Osteoblast (primary cell): ENCODE data around the gene CGREF1. TPM values are rescaled to one million over a fixed set of nuclear protein-coding genes. Genes with fewer than 3 reads are reported as not detected.

Experiments
- DNase-seq: peaks from one replicate; pipeline ENCODE4 v3.0.0; 2011; ENCODE audit warnings: low spot score, mixed read lengths; ENCODE audit not compliant: insufficient read length; ENCODE audit errors: missing footprints
- H2AFZ ChIP-seq: 2 replicates; pipeline ENCODE4 v1.6.0; 2011; ENCODE audit warnings: mild to moderate bottlenecking, low read length
- H3K27ac ChIP-seq: 2 replicates; pipeline ENCODE4 v1.5.1; 2011; ENCODE audit warnings: mild to moderate bottlenecking, low read depth, low read length, moderate library complexity
- H3K27me3 ChIP-seq: 2 replicates; pipeline ENCODE4 v1.6.0; 2012; ENCODE audit warnings: mild to moderate bottlenecking, control low read depth, inconsistent platforms, low read length, moderate library complexity; ENCODE audit not compliant: insufficient read depth
- H3K36me3 ChIP-seq: 2 replicates; pipeline ENCODE4 v1.5.1; 2011; ENCODE audit warnings: mild to moderate bottlenecking, low read length, control low read depth, moderate library complexity; ENCODE audit not compliant: insufficient read depth
- H3K4me1 ChIP-seq: 2 replicates; pipeline ENCODE4 v1.5.1; 2011; ENCODE audit warnings: mild to moderate bottlenecking, low read length, control low read depth, moderate library complexity; ENCODE audit not compliant: insufficient read depth
- H3K4me2 ChIP-seq: 2 replicates; pipeline ENCODE4 v1.6.0; 2011; ENCODE audit warnings: mild to moderate bottlenecking, low read length; ENCODE audit not compliant: insufficient read depth
- H3K4me3 ChIP-seq: fragments of 200-600 bp; sonication (generic); 3 replicates; pipeline ENCODE4 v1.5.1; 2012; ENCODE audit warnings: mild to moderate bottlenecking, low read length, inconsistent platforms; ENCODE audit not compliant: insufficient read depth
- H3K79me2 ChIP-seq: 2 replicates; pipeline ENCODE4 v1.6.0; 2012; ENCODE audit warnings: mild to moderate bottlenecking, low read length, control low read depth, inconsistent platforms; ENCODE audit not compliant: insufficient read depth
- H3K9me3 ChIP-seq: 2 replicates; pipeline ENCODE4 v1.5.1; 2011; ENCODE audit warnings: low read depth, low read length, control low read depth
- H4K20me1 ChIP-seq: 2 replicates; pipeline ENCODE4 v1.6.0; 2012; ENCODE audit warnings: mild to moderate bottlenecking, low read length, control low read depth; ENCODE audit not compliant: insufficient read depth
- total RNA-seq: library from RNA; depleted of rRNA; stranded (reverse); fragments of >200 nt; gene quantifications from 2 replicates; pipeline ENCODE4 v1.2.3, GENCODE V29; 2012
- TF ChIP-seq, protein P1 (sequence below): IDR thresholded peaks from 2 replicates; pipeline ENCODE4 v1.5.1; 2011; ENCODE audit warnings: mild to moderate bottlenecking, low read depth, low read length, moderate library complexity; ENCODE audit errors: extremely low read depth

The CGREF1 gene
- total RNA-seq, 1 donor: 14.5 TPM

DNA sequence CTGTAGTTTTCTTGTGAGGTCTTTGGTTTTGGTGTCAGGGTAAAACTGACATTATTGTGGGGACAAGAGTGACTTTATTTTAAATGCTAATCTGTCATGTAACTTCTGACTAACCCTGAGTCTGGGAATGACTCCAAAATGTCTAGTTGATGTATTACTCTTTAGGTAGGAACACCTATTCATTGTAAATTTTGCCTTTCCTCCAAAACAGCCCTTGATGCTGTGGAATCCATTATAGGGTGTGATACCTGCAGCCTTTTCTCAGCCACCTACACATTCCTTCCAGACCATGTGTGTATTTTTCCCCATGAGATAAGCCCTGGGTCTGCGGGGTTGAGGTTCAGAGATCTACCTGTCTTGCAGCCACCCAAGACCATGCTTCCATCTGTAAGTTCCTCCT is 24.4 kb upstream of the CGREF1 start:
- H3K36me3 ChIP-seq: no peaks in the 10 kb centered on the region
- H2AFZ ChIP-seq: no peak overlapping the region
- no peak overlapping the region for H3K4me3 ChIP-seq
- H3K4me1 ChIP-seq: no peaks in the 10 kb centered on the region
- no peaks in the 10 kb centered on the region for H4K20me1 ChIP-seq
- no peaks in the 10 kb centered on the region for H3K9me3 ChIP-seq
- TF ChIP-seq, protein P1, sequence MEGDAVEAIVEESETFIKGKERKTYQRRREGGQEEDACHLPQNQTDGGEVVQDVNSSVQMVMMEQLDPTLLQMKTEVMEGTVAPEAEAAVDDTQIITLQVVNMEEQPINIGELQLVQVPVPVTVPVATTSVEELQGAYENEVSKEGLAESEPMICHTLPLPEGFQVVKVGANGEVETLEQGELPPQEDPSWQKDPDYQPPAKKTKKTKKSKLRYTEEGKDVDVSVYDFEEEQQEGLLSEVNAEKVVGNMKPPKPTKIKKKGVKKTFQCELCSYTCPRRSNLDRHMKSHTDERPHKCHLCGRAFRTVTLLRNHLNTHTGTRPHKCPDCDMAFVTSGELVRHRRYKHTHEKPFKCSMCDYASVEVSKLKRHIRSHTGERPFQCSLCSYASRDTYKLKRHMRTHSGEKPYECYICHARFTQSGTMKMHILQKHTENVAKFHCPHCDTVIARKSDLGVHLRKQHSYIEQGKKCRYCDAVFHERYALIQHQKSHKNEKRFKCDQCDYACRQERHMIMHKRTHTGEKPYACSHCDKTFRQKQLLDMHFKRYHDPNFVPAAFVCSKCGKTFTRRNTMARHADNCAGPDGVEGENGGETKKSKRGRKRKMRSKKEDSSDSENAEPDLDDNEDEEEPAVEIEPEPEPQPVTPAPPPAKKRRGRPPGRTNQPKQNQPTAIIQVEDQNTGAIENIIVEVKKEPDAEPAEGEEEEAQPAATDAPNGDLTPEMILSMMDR: no peak
- no peaks in the 10 kb centered on the region for H3K79me2 ChIP-seq
- H3K27me3 ChIP-seq: peaks cover 18% of the 10 kb centered on the region
- H3K4me2 ChIP-seq: no peak overlapping the region
- no peak for DNase-seq
- H3K27ac ChIP-seq: no peak overlapping the region

DNA sequence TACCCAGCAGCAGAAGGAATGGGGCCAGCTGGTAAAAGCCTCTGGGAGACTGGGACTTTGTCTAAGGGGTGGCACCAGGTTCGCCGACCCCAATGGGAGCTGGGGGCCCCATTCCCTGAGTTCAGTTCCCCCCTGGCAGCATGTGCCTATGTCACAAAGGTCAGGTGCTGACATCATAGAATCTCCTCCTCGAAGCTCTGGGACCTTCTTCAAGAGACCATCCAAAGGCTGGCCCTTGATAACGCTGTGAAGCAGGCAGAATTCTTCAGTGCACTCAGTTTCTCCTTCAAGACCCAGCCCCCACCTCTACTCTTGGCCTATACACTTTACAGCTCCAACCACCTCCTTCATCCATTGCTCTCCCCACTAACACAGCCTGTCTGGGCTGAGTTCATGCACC is 20.4 kb upstream of the CGREF1 start, which contains the start of gene PRR30:
Gene PRR30, minus strand, starts transcription at position 101 of the 400 bp plus-strand sequence. CDS start 1,081 bp downstream, outside the sequence.
- peaks cover 18% of the 10 kb centered on the region for H3K27me3 ChIP-seq
- TF ChIP-seq, protein P1: no peak

DNA sequence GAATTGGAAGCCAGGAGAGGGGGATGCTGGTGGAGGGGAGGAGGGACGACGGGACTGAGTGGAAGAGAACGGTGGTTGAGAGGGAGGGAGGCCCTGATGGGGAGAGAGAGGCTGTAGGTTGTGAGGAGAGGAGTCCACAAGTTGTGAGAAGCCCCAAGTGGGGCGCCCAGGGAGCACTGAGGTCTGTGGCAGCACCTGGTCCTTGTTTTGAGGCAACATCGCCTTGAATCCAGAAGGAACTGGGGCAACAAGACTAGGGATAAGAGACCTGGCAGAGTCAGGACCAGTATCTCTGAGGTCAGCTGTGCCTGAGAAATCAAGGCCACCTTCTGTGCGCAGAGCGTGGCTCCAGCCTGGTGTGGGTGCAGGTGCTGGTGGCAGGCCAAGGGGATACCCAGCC is 19.2 kb upstream of the CGREF1 start:
- Histone ChIP-seq H3K4me1 (peaks cover 7% of the 10 kb centered on the region), H3K4me2 (no peak overlapping the region), H3K36me3 (no peaks in the 10 kb centered on the region), H3K27me3 (peaks cover 11% of the 10 kb centered on the region), H3K27ac (no peak overlapping the region), H3K79me2 (peaks cover 13% of the 10 kb centered on the region), H3K4me3 (no peak overlapping the region), H3K9me3 (no peaks in the 10 kb centered on the region), H2AFZ (no peak overlapping the region), H4K20me1 (peaks cover 7% of the 10 kb centered on the region)
- TF ChIP-seq, protein P1: no peak
- DNase-seq: no peak

More for the DNA sequence above, 20.4 kb upstream of the CGREF1 start, which contains the start of gene PRR30:
- DNase-seq: no peak
- Histone ChIP-seq H3K9me3 (no peaks in the 10 kb centered on the region), H3K36me3 (no peaks in the 10 kb centered on the region), H3K4me2 (no peak within 1 kb of the TSS), H3K4me3 (no peak within 1 kb of the TSS), H3K4me1 (no peaks in the 10 kb centered on the region), H4K20me1 (no peaks in the 10 kb centered on the region), H3K27ac (no peak within 1 kb of the TSS), H2AFZ (no peak within 1 kb of the TSS), H3K79me2 (peaks cover 1% of the 10 kb centered on the region)

DNA sequence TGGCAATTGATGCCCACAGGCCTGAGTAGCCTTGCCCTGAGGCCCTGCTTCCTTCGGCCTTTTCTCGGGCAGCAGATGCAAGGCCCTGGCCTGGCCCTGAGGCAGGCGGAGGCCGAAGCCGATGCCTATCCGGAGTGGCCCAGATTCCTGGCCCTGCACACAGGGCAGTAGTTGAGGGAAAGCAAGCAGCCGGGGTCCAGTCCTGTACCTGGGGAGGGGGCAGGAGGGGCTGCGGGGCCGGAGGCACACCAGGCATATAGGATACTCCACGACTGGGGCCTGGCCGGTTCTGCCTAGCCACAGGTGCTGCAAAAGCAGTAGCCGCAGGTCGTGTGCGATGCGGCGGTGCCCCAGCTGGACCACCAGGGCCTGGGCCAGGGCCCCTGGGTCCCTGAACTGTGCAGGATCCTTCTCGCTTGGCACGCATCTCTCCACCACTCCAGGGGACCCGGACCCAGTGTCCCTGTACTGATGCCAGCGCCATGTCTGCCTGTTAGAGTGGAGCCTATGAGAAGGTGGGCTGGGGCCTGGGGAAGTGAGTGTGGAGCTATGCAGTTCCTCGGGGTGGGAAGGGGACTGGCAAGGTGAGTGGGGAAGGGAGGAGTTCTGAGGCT is 18.5 kb upstream of the CGREF1 start:
- Histone ChIP-seq H3K79me2 (peaks cover 20% of the 10 kb centered on the region), H3K27ac (no peak overlapping the region), H3K4me3 (no peak overlapping the region), H3K36me3 (peaks cover 5% of the 10 kb centered on the region), H2AFZ (no peak overlapping the region), H3K27me3 (peaks cover 8% of the 10 kb centered on the region), H3K4me2 (no peak overlapping the region), H3K4me1 (peaks cover 8% of the 10 kb centered on the region), H4K20me1 (peaks cover 14% of the 10 kb centered on the region), H3K9me3 (no peaks in the 10 kb centered on the region)
- TF ChIP-seq, protein P1: no peak
- no peak for DNase-seq
